HEK293 (cell line): ENCODE results near the gene ARMCX6.

Experiments used
- CTCF ChIA-PET: fragments of 350-600 bp; formaldehyde crosslinking; extraction: SDS; loops from one replicate; lab custom pipeline; 2021; ENCODE audit warnings: antibody characterized with exemption; lab: Yijun Ruan, JAX
- POLR2A ChIA-PET: fragments of 300-600 bp; formaldehyde crosslinking; extraction: SDS; loops from one replicate; lab custom pipeline; 2020; ENCODE audit warnings: antibody characterized with exemption, inconsistent platforms; lab: Yijun Ruan, JAX
- H3K27ac ChIP-seq: fragments of 200-500 bp; sonication (Bioruptor generic); 2 replicates; pipeline ENCODE4 v1.5.1; 2014; ENCODE audit warnings: low read depth, low read length, control low read depth, inconsistent platforms; ENCODE audit errors: extremely low read depth
- H3K36me3 ChIP-seq, 2 experiments: fragments of 200-500 bp in 1 of 2; sonication (Bioruptor generic) in 1 of 2; 1 replicate in 1 of 2; 2 replicates in 1 of 2; pipeline ENCODE4 v1.5.1; 2014 to 2017; ENCODE audit warnings: inconsistent platforms in 2 of 2, low read length in 2 of 2; ENCODE audit not compliant: control insufficient read depth in 2 of 2, insufficient read depth in 1 of 2
- H3K4me1 ChIP-seq: fragments of 200-500 bp; sonication (Bioruptor generic); 2 replicates; pipeline ENCODE4 v1.5.1; 2014; ENCODE audit warnings: mild to moderate bottlenecking, low read length, inconsistent platforms; ENCODE audit not compliant: control insufficient read depth, insufficient read depth
- H3K4me3 ChIP-seq: 2 replicates; pipeline ENCODE4 v1.5.1; 2011; ENCODE audit warnings: low read depth, mild to moderate bottlenecking, control low read depth, low read length, moderate library complexity
- H3K9me3 ChIP-seq: fragments of 200-500 bp; sonication (Bioruptor generic); 2 replicates; pipeline ENCODE4 v1.5.1; 2014; ENCODE audit warnings: low read depth, low read length, inconsistent platforms; ENCODE audit not compliant: control insufficient read depth, insufficient read depth
- EGR2 ChIP-seq: fragments of 450-650 bp; formaldehyde crosslinking; IDR thresholded peaks from 2 replicates; pipeline ENCODE4 v1.5.1; 2016; ENCODE audit warnings: low read depth, missing biosample characterization, missing genetic modification characterization
- GLIS2 ChIP-seq: fragments of 450-650 bp; formaldehyde crosslinking; IDR thresholded peaks from 2 replicates; pipeline ENCODE4 v1.5.1; 2016; ENCODE audit warnings: missing biosample characterization, missing genetic modification characterization
- KLF10 ChIP-seq: fragments of 450-650 bp; IDR thresholded peaks from 2 replicates; pipeline ENCODE4 v1.5.1; 2018; ENCODE audit warnings: missing biosample characterization, mild to moderate bottlenecking, missing genetic modification characterization
- KLF16 ChIP-seq: fragments of 450-650 bp; formaldehyde crosslinking; IDR thresholded peaks from 2 replicates; pipeline ENCODE4 v1.5.1; 2017; ENCODE audit warnings: missing biosample characterization, missing genetic modification characterization
- KLF9 ChIP-seq: fragments of 450-650 bp; formaldehyde crosslinking; IDR thresholded peaks from 2 replicates; pipeline ENCODE4 v1.5.1; 2016; ENCODE audit warnings: missing biosample characterization, missing genetic modification characterization, low read depth
- MEIS1 ChIP-seq: sonication (generic); formaldehyde crosslinking; IDR thresholded peaks from 2 replicates; pipeline ENCODE4 v1.8.1; 2022; ENCODE audit warnings: missing genetic modification reagents, mild to moderate bottlenecking, borderline replicate concordance
- MYNN ChIP-seq: fragments of 450-650 bp; formaldehyde crosslinking; IDR thresholded peaks from 2 replicates; pipeline ENCODE4 v1.5.1; 2016; ENCODE audit warnings: missing biosample characterization, missing genetic modification characterization, borderline replicate concordance
- MZF1 ChIP-seq: fragments of 450-650 bp; formaldehyde crosslinking; IDR thresholded peaks from 2 replicates; pipeline ENCODE4 v1.5.1; 2017; ENCODE audit warnings: missing biosample characterization, missing genetic modification characterization, borderline replicate concordance
- REPIN1 ChIP-seq: fragments of 450-650 bp; formaldehyde crosslinking; IDR thresholded peaks from 2 replicates; pipeline ENCODE4 v1.5.1; 2017; ENCODE audit warnings: missing biosample characterization, missing genetic modification characterization, low read depth
- SP2 ChIP-seq: fragments of 450-650 bp; formaldehyde crosslinking; IDR thresholded peaks from 2 replicates; pipeline ENCODE4 v1.5.1; 2016; ENCODE audit warnings: missing biosample characterization, missing genetic modification characterization
- SP7 ChIP-seq: fragments of 450-650 bp; formaldehyde crosslinking; IDR thresholded peaks from 2 replicates; pipeline ENCODE4 v1.5.1; 2016; ENCODE audit warnings: missing biosample characterization, missing genetic modification characterization
- TRIM28 ChIP-seq: IDR thresholded peaks from 2 replicates; pipeline ENCODE4 v1.6.1; 2011; ENCODE audit warnings: low read length, control low read depth, borderline replicate concordance
- ZBTB7A ChIP-seq: fragments of 450-650 bp; formaldehyde crosslinking; IDR thresholded peaks from 2 replicates; pipeline ENCODE4 v1.5.1; 2016; ENCODE audit warnings: low read depth, missing biosample characterization, missing genetic modification characterization
- ZNF138 ChIP-seq: fragments of 450-650 bp; formaldehyde crosslinking; IDR thresholded peaks from 2 replicates; pipeline ENCODE4 v1.5.1; 2016; ENCODE audit warnings: missing biosample characterization, missing genetic modification characterization, borderline replicate concordance
- ZNF146 ChIP-seq: fragments of 450-650 bp; formaldehyde crosslinking; IDR thresholded peaks from 2 replicates; pipeline ENCODE4 v1.5.1; 2016; ENCODE audit warnings: missing biosample characterization, missing genetic modification characterization
- ZNF155 ChIP-seq: fragments of 450-650 bp; formaldehyde crosslinking; IDR thresholded peaks from 2 replicates; pipeline ENCODE4 v1.5.1; 2016; ENCODE audit warnings: missing biosample characterization, missing genetic modification characterization
- ZNF18 ChIP-seq: fragments of 450-650 bp; formaldehyde crosslinking; IDR thresholded peaks from 2 replicates; pipeline ENCODE4 v1.5.1; 2016; ENCODE audit warnings: missing biosample characterization, missing genetic modification characterization
- ZNF2 ChIP-seq: fragments of 450-650 bp; formaldehyde crosslinking; IDR thresholded peaks from 2 replicates; pipeline ENCODE4 v1.5.1; 2016; ENCODE audit warnings: missing biosample characterization, missing genetic modification characterization
- ZNF202 ChIP-seq: fragments of 450-650 bp; formaldehyde crosslinking; IDR thresholded peaks from 2 replicates; pipeline ENCODE4 v1.5.1; 2016; ENCODE audit warnings: missing biosample characterization, missing genetic modification characterization, borderline replicate concordance
- ZNF239 ChIP-seq: fragments of 450-650 bp; formaldehyde crosslinking; IDR thresholded peaks from 2 replicates; pipeline ENCODE4 v1.5.1; 2016; ENCODE audit warnings: missing biosample characterization, missing genetic modification characterization
- ZNF24 ChIP-seq: fragments of 450-650 bp; formaldehyde crosslinking; IDR thresholded peaks from 2 replicates; pipeline ENCODE4 v1.5.1; 2016; ENCODE audit warnings: missing biosample characterization, missing genetic modification characterization
- ZNF341 ChIP-seq: fragments of 450-650 bp; formaldehyde crosslinking; IDR thresholded peaks from 2 replicates; pipeline ENCODE4; 2016; ENCODE audit warnings: low read depth, missing biosample characterization, missing genetic modification characterization
- ZNF350 ChIP-seq: fragments of 450-650 bp; formaldehyde crosslinking; IDR thresholded peaks from 2 replicates; pipeline ENCODE4 v1.5.0; 2017; ENCODE audit warnings: missing biosample characterization, mild to moderate bottlenecking, missing genetic modification characterization
- ZNF362 ChIP-seq: fragments of 450-650 bp; formaldehyde crosslinking; IDR thresholded peaks from 2 replicates; pipeline ENCODE4 v1.5.1; 2016; ENCODE audit warnings: missing biosample characterization, missing genetic modification characterization
- ZNF366 ChIP-seq: fragments of 450-650 bp; formaldehyde crosslinking; conservative IDR thresholded peaks from 2 replicates; pipeline ENCODE4 v1.5.1; 2016; ENCODE audit warnings: missing biosample characterization, missing genetic modification characterization
- ZNF423 ChIP-seq: fragments of 450-650 bp; formaldehyde crosslinking; IDR thresholded peaks from 2 replicates; pipeline ENCODE4 v1.5.1; 2016; ENCODE audit warnings: missing biosample characterization, missing genetic modification characterization
- ZNF501 ChIP-seq: fragments of 450-650 bp; formaldehyde crosslinking; IDR thresholded peaks from 2 replicates; pipeline ENCODE4 v1.5.1; 2016; ENCODE audit warnings: missing biosample characterization, missing genetic modification characterization
- ZNF514 ChIP-seq: fragments of 450-650 bp; formaldehyde crosslinking; IDR thresholded peaks from 2 replicates; pipeline ENCODE4 v1.5.1; 2016; ENCODE audit warnings: missing biosample characterization, missing genetic modification characterization
- ZNF529 ChIP-seq: fragments of 450-650 bp; formaldehyde crosslinking; IDR thresholded peaks from 2 replicates; pipeline ENCODE4 v1.5.1; 2017; ENCODE audit warnings: missing genetic modification characterization, missing biosample characterization; ENCODE audit not compliant: insufficient replicate concordance
- ZNF561 ChIP-seq: fragments of 450-650 bp; IDR thresholded peaks from 2 replicates; pipeline ENCODE4 v1.5.1; 2018; ENCODE audit warnings: missing biosample characterization, missing genetic modification characterization, borderline replicate concordance
- ZNF624 ChIP-seq: fragments of 450-650 bp; formaldehyde crosslinking; IDR thresholded peaks from 2 replicates; pipeline ENCODE4 v1.5.1; 2017; ENCODE audit warnings: missing biosample characterization, missing genetic modification characterization
- ZNF658 ChIP-seq: fragments of 450-650 bp; formaldehyde crosslinking; IDR thresholded peaks from 2 replicates; pipeline ENCODE4; 2016; ENCODE audit warnings: missing biosample characterization, missing genetic modification characterization
- ZNF701 ChIP-seq: fragments of 450-650 bp; formaldehyde crosslinking; IDR thresholded peaks from 2 replicates; pipeline ENCODE4 v1.5.1; 2016; ENCODE audit warnings: missing biosample characterization, missing genetic modification characterization
- ZNF768 ChIP-seq: fragments of 450-650 bp; formaldehyde crosslinking; IDR thresholded peaks from 2 replicates; pipeline ENCODE4 v1.5.1; 2018; ENCODE audit warnings: missing biosample characterization, mild to moderate bottlenecking, missing genetic modification characterization
- ZNF830 ChIP-seq: fragments of 450-650 bp; IDR thresholded peaks from 2 replicates; pipeline ENCODE4 v1.5.0; 2018; ENCODE audit warnings: missing biosample characterization, missing genetic modification characterization, low read depth, mild to moderate bottlenecking, moderate library complexity
- ZNF837 ChIP-seq: fragments of 450-650 bp; formaldehyde crosslinking; IDR thresholded peaks from 2 replicates; pipeline ENCODE4 v1.5.1; 2016; ENCODE audit warnings: missing biosample characterization, missing genetic modification characterization
- TF ChIP-seq, protein P1 (sequence below): sonication (generic); formaldehyde crosslinking; IDR thresholded peaks from 2 replicates; pipeline ENCODE4 v1.8.1; 2022; ENCODE audit warnings: mild to moderate bottlenecking, moderate library complexity, missing genetic modification reagents

The ARMCX6 gene

DNA sequence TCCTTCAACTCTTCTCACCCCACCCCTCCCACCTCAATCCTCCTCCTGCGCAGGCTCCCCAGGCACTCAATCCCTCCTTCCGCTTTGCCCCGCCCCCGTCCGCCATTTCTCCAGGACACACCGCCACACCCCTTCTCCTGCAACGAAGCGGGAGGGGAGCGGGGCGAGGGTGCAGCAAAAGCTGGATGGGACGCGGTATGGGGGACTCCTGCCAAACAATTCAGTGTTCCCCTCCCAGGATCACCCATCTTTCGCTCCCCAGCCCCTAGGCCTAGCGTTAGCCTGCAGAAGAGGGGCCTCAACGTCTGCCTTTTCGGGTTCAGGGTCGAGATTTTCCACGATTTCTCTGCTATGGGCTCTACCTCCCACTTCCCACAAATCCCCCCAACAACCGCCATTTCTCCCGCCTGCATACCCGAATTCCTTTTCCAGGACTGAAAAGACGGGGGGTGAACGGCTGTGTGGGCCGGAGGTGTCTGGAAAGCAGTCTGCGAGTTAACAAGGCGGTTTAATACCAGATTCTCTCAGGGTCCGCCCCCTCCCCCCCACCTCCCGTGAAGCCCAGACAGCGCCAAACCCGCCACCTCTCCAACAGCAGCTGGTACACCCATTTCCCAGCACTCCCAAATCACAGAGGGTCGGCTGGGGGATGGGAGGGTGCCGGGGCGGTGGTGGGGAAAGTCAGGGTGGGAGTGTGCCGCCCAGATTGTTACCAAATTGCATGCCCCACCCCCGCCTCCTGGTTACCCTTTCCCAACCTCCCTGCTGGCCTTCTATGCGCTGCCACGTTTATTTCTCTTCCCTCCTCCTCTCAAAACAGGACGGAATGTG, 41.1 kb upstream of the ARMCX6 start:
- no peaks in the 10 kb centered on the region for H3K9me3 ChIP-seq
- ChIA-PET POLR2A (interaction anchor here (0.6 to 1.0 kb wide), 2 partner anchors 34 to 53 kb away, joined by 3 to 5 read pairs; no protein-coding TSS in a partner anchor), CTCF (no interaction called here)
- TF ChIP-seq EGR2 (tag by site-specific recombination) (0 out of 2 replicates have a peak, but pooled peaks have one; percentile 9), ZNF239 (tag by site-specific recombination) (no peak), ZNF423 (tag by site-specific recombination) (no peak), ZNF146 (tag by site-specific recombination) (no peak), ZNF514 (no peak), ZNF202 (tag by site-specific recombination) (no peak), ZNF155 (tag by site-specific recombination) (no peak), ZNF24 (tag by site-specific recombination) (no peak), TRIM28 (no peak), SP7 (tag by site-specific recombination) (no peak), SP2 (tag by site-specific recombination) (peak; percentile 31), ZNF624 (no peak), KLF9 (tag by site-specific recombination) (peak; percentile 85), ZBTB7A (tag by site-specific recombination) (no peak), ZNF658 (tag by site-specific recombination) (no peak), ZNF2 (tag by site-specific recombination) (no peak), ZNF529 (tag by site-specific recombination) (no peak), ZNF366 (tag by site-specific recombination) (peak; percentile 82), ZNF341 (tag by site-specific recombination) (0 out of 2 replicates have a peak, but pooled peaks have one; percentile 14), ZNF701 (tag by site-specific recombination) (no peak), KLF16 (tag by site-specific recombination) (no peak), ZNF830 (tag by site-specific recombination) (no peak), ZNF350 (tag by site-specific recombination) (no peak), ZNF362 (tag by site-specific recombination) (no peak), REPIN1 (tag by site-specific recombination) (no peak), ZNF501 (tag by site-specific recombination) (no peak), ZNF768 (tag by site-specific recombination) (no peak), KLF10 (tag by site-specific recombination) (0 out of 2 replicates have a peak, but pooled peaks have one; percentile 28), ZNF561 (tag by site-specific recombination) (no peak), MYNN (tag by site-specific recombination) (no peak), GLIS2 (tag by site-specific recombination) (no peak; the same call in none of the 2 replicates), MZF1 (tag by site-specific recombination) (no peak), ZNF837 (tag by site-specific recombination) (no peak), MEIS1 (CRISPR knock-in tag) (no peak), ZNF18 (tag by site-specific recombination) (no peak), ZNF138 (no peak)
- TF ChIP-seq, protein P1, sequence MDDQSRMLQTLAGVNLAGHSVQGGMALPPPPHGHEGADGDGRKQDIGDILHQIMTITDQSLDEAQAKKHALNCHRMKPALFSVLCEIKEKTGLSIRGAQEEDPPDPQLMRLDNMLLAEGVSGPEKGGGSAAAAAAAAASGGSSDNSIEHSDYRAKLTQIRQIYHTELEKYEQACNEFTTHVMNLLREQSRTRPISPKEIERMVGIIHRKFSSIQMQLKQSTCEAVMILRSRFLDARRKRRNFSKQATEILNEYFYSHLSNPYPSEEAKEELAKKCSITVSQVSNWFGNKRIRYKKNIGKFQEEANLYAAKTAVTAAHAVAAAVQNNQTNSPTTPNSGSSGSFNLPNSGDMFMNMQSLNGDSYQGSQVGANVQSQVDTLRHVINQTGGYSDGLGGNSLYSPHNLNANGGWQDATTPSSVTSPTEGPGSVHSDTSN (CRISPR knock-in tag), result no peak

More for the DNA sequence above, 41.1 kb upstream of the ARMCX6 start:
- peak overlapping the region; percentile 80; the same call in 1 of the 2 replicates for H3K27ac ChIP-seq
- H3K4me3 ChIP-seq, result peak overlapping the region; percentile 53
- H3K36me3 ChIP-seq, result no peaks in the 10 kb centered on the region
- peaks cover 3% of the 10 kb centered on the region; the same call in 1 of the 2 replicates for H3K4me1 ChIP-seq
